Neural cell (in vitro differentiated cells): Measurements from ENCODE around the gene FKBP14. TPM values are rescaled to one million over a fixed set of nuclear protein-coding genes. Genes with fewer than 3 reads are reported as not detected.

ENCODE experiments used
- H2AFZ ChIP-seq: fragments of 200-600, 300-800 bp; sonication (generic), shearing (Covaris generic); 2 replicates; pipeline ENCODE4 v1.6.0; 2014; ENCODE audit warnings: low read depth, mild to moderate bottlenecking, antibody characterized with exemption, low read length, moderate library complexity
- H3F3A ChIP-seq: fragments of 200-600 bp; shearing (Covaris generic); 2 replicates; pipeline ENCODE4 v1.6.1; 2016; ENCODE audit warnings: mild to moderate bottlenecking, moderate library complexity, mixed read lengths, antibody characterized with exemption, low read length; ENCODE audit not compliant: insufficient read depth, poor library complexity, severe bottlenecking
- H3K27ac ChIP-seq: fragments of 200-600, 300-800 bp; sonication (generic), shearing (Covaris generic); 2 replicates; pipeline ENCODE4 v1.5.1; 2014; ENCODE audit warnings: mild to moderate bottlenecking, low read length, moderate library complexity
- H3K27me3 ChIP-seq: fragments of 300-800, 200-600 bp; sonication (generic), shearing (Covaris generic); 2 replicates; pipeline ENCODE4 v1.6.0; 2014; ENCODE audit warnings: mild to moderate bottlenecking, low read depth, low read length, moderate library complexity; ENCODE audit not compliant: insufficient read depth
- H3K36me3 ChIP-seq: fragments of 300-800, 200-600 bp; sonication (generic), shearing (Covaris generic); 2 replicates; pipeline ENCODE4 v1.5.1; 2014; ENCODE audit warnings: mild to moderate bottlenecking, antibody characterized with exemption, low read length, moderate library complexity; ENCODE audit not compliant: insufficient read depth
- H3K4me2 ChIP-seq: fragments of 300-800, 200-600 bp; sonication (generic), shearing (Covaris generic); 2 replicates; pipeline ENCODE4 v1.6.0; 2014; ENCODE audit warnings: mild to moderate bottlenecking, low read length
- H3K4me3 ChIP-seq: fragments of 300-800, 200-600 bp; sonication (generic), shearing (Covaris generic); 2 replicates; pipeline ENCODE4 v1.5.1; 2014; ENCODE audit warnings: mild to moderate bottlenecking, low read length, moderate library complexity
- H3K79me2 ChIP-seq: fragments of 200-600 bp; shearing (Covaris generic); replicated peaks from 2 replicates; pipeline ENCODE4 v1.6.0; 2014; ENCODE audit warnings: mild to moderate bottlenecking, low read length, moderate library complexity; ENCODE audit not compliant: insufficient read depth
- H3K9ac ChIP-seq: fragments of 300-800, 200-600 bp; sonication (generic), shearing (Covaris generic); 2 replicates; pipeline ENCODE4 v1.6.1; 2016; ENCODE audit warnings: mild to moderate bottlenecking, low read length, mixed read lengths
- H3K9me2 ChIP-seq: fragments of 200-600 bp; shearing (Covaris generic); 2 replicates; pipeline ENCODE4 v1.6.1; 2016; ENCODE audit warnings: mild to moderate bottlenecking, low read length, mixed read lengths; ENCODE audit not compliant: insufficient read depth
- H3K9me3 ChIP-seq: fragments of 200-600, 300-800 bp; sonication (generic), shearing (Covaris generic); 2 replicates; pipeline ENCODE4 v1.6.1; 2016; ENCODE audit warnings: mild to moderate bottlenecking, mixed run types, low read length, moderate library complexity, mixed read lengths
- H4K20me1 ChIP-seq: fragments of 200-600 bp; shearing (Covaris generic); 2 replicates; pipeline ENCODE4 v1.6.1; 2016; ENCODE audit warnings: mild to moderate bottlenecking, mixed run types; ENCODE audit not compliant: insufficient read depth
- CTCF ChIP-seq: fragments of 450-650 bp; IDR thresholded peaks from 2 replicates; pipeline ENCODE4 v1.5.1; 2014; ENCODE audit warnings: antibody characterized with exemption, mild to moderate bottlenecking, moderate library complexity; ENCODE audit not compliant: poor library complexity, severe bottlenecking
- EP300 ChIP-seq: fragments of 450-650 bp; conservative IDR thresholded peaks from 2 replicates; pipeline ENCODE4 v1.6.1; 2014; ENCODE audit warnings: antibody characterized with exemption, mild to moderate bottlenecking, moderate library complexity; ENCODE audit not compliant: poor library complexity, severe bottlenecking
- EZH2 ChIP-seq: fragments of 200-600, 300-800 bp; shearing (Covaris generic), sonication (generic); IDR thresholded peaks from 2 replicates; pipeline ENCODE4 v1.6.1; 2014; ENCODE audit warnings: antibody characterized with exemption, low read length, borderline replicate concordance, mild to moderate bottlenecking; ENCODE audit not compliant: insufficient read depth, poor library complexity, severe bottlenecking
- MXI1 ChIP-seq: fragments of 450-650 bp; conservative IDR thresholded peaks from 2 replicates; pipeline ENCODE4 v1.6.1; 2014; ENCODE audit warnings: antibody characterized with exemption, mild to moderate bottlenecking; ENCODE audit not compliant: poor library complexity, severe bottlenecking
- POLR2AphosphoS5 ChIP-seq: IDR thresholded peaks from 2 replicates; pipeline ENCODE4 v1.6.1; 2012
- RAD21 ChIP-seq: fragments of 450-650 bp; conservative IDR thresholded peaks from 2 replicates; pipeline ENCODE4 v1.6.1; 2014; ENCODE audit warnings: antibody characterized with exemption, mild to moderate bottlenecking, moderate library complexity
- SMC3 ChIP-seq: fragments of 450-650 bp; conservative IDR thresholded peaks from 2 replicates; pipeline ENCODE4 v1.6.1; 2014; ENCODE audit warnings: antibody characterized with exemption, mild to moderate bottlenecking, moderate library complexity; ENCODE audit not compliant: poor library complexity
- TAF1 ChIP-seq: IDR thresholded peaks from 2 replicates; pipeline ENCODE4 v1.6.1; 2012; ENCODE audit warnings: low read depth
- polyA plus RNA-seq: library from polyadenylated mRNA; depleted of rRNA; stranded (reverse); fragments of >200 nt; gene quantifications from 2 replicates; pipeline ENCODE4 v1.2.3, GENCODE V29; 2014
- TF ChIP-seq, protein P1 (sequence below): IDR thresholded peaks from 2 replicates; pipeline ENCODE4 v1.6.1; 2012; ENCODE audit warnings: borderline replicate concordance

Gene FKBP14
- polyA plus RNA-seq, 1 donor from 2014 or later = 36.7 TPM

GRCh38 chr7:29972315-29972669 lies 54.2 kb downstream of the FKBP14 start:
- Histone ChIP-seq H3K27me3 (no peaks in the 10 kb centered on the region), H3K27ac (no peak overlapping the region), H3K4me3 (no peak overlapping the region), H3K4me2 (no peak overlapping the region), H3K9ac (no peak overlapping the region), H3K36me3 (no peaks in the 10 kb centered on the region), H3F3A (peaks cover 6% of the 10 kb centered on the region), H2AFZ (no peak overlapping the region), H3K9me3 (no peaks in the 10 kb centered on the region), H4K20me1 (no peaks in the 10 kb centered on the region), H3K9me2 (no peaks in the 10 kb centered on the region), H3K79me2 (peaks cover 43% of the 10 kb centered on the region)
- TF ChIP-seq EZH2 = no peak
- TF ChIP-seq MXI1 = no peak
- TF ChIP-seq RAD21 = no peak
- TF ChIP-seq, protein P1, sequence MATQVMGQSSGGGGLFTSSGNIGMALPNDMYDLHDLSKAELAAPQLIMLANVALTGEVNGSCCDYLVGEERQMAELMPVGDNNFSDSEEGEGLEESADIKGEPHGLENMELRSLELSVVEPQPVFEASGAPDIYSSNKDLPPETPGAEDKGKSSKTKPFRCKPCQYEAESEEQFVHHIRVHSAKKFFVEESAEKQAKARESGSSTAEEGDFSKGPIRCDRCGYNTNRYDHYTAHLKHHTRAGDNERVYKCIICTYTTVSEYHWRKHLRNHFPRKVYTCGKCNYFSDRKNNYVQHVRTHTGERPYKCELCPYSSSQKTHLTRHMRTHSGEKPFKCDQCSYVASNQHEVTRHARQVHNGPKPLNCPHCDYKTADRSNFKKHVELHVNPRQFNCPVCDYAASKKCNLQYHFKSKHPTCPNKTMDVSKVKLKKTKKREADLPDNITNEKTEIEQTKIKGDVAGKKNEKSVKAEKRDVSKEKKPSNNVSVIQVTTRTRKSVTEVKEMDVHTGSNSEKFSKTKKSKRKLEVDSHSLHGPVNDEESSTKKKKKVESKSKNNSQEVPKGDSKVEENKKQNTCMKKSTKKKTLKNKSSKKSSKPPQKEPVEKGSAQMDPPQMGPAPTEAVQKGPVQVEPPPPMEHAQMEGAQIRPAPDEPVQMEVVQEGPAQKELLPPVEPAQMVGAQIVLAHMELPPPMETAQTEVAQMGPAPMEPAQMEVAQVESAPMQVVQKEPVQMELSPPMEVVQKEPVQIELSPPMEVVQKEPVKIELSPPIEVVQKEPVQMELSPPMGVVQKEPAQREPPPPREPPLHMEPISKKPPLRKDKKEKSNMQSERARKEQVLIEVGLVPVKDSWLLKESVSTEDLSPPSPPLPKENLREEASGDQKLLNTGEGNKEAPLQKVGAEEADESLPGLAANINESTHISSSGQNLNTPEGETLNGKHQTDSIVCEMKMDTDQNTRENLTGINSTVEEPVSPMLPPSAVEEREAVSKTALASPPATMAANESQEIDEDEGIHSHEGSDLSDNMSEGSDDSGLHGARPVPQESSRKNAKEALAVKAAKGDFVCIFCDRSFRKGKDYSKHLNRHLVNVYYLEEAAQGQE = no peak
- TF ChIP-seq CTCF = no peak
- no peak for TF ChIP-seq EP300
- no peak for TF ChIP-seq POLR2AphosphoS5
- TF ChIP-seq TAF1 = no peak
- no peak for TF ChIP-seq SMC3

DNA sequence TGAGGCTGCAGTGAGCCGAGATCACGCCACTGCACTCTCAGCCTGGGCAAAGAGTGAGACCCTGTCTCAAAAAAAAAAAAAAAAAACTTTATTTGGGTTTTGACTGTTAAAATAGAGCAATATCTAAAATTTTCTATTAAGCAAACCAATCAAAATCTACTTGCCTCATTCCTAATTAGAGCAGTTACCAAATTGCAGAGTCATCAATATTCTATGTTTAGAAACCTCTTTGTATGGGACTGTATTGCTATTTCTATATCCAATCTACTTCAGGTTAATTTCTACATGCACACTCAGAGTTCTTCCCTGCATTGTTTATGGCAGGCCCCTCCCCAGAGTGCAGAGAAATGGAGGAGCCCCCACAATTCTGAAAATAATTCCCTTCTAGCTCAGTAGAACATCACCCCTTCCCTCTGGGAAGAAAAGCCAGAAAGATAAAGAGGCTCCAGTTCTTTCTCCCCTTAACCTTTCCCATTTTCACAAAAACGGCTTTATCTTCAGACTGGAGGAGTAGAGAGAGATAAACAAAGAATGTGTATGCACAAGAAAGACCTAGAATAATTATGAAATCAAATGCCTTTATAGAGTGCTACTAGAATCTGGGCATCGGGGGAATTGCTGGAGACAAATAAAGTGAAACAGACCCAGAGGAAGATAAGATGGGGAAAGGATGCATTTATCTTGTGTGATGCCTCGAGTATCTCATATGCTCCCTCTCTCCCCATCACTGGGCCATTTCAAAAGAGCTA lies 54.8 kb downstream of the FKBP14 start:
- no peak for TF ChIP-seq MXI1
- TF ChIP-seq CTCF = no peak
- no peak for TF ChIP-seq TAF1
- no peak for TF ChIP-seq POLR2AphosphoS5
- no peak for TF ChIP-seq EZH2
- TF ChIP-seq RAD21 = no peak
- no peak for TF ChIP-seq EP300
- TF ChIP-seq SMC3 = no peak
- H3K9me3 ChIP-seq = no peaks in the 10 kb centered on the region

More for the DNA sequence above, 54.8 kb downstream of the FKBP14 start:
- H3K4me2 ChIP-seq = no peak overlapping the region
- peaks cover 42% of the 10 kb centered on the region for H3K79me2 ChIP-seq
- H3K9ac ChIP-seq = no peak overlapping the region
- H3K9me2 ChIP-seq = no peaks in the 10 kb centered on the region
- H3K27me3 ChIP-seq = no peaks in the 10 kb centered on the region
- H4K20me1 ChIP-seq = no peaks in the 10 kb centered on the region
- no peak overlapping the region for H2AFZ ChIP-seq
- no peak overlapping the region for H3K4me3 ChIP-seq
- H3F3A ChIP-seq = peaks cover 6% of the 10 kb centered on the region
- H3K27ac ChIP-seq = no peak overlapping the region
- H3K36me3 ChIP-seq = no peaks in the 10 kb centered on the region
